ENCODE results near the gene GPR42. TPM values are rescaled to one million over a fixed set of nuclear protein-coding genes. Genes with fewer than 3 reads are reported as not detected.
"Not testable (repeated sequence)": the region's sequence is repeated elsewhere in the genome, so short reads cannot be mapped to it uniquely, and the experiment has no call there.

Gene GPR42
- total RNA-seq, 4 donors from 2014 or later, result not detected

DNA sequence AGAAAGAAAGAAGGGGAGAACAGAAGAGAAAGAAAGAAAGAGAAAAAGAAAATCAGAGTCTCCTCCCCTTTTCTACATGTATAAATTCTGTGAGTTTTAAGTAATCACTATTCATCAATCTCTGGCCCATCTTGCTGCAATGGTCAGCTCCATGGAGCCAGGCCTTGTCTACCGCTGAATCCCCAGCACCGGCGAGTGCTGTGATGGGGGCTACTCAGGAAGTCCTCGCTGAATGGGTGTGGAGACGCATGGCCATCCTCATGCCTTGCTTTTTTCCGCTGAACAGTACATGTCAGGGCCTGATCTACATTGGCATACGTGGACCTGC is 29.9 kb downstream of the GPR42 start:
- WGBS, result 81% methylated on average over 7 of the region's 7 CpGs
- H3K36me3 ChIP-seq, result no peaks in the 10 kb centered on the region

DNA sequence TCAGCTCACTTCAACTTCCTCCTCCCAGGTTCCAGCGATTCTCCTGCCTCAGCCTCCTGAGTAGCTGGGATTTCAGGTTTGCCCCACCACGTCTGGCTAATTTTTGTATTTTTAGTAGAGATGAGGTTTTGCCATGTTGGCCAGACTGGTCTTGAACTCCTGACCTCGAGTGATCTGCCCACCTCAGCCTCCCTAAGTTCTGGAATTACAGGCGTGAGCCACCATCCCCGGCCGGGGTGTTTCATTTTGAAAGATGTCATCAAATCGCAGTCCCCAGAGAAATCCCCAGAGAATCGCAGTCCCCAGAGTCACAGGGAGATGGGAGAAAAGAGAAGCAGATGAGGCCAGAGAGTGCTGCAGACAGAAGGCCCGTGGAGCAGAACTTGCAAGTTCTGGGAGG is 30.5 kb downstream of the GPR42 start:
- H3K36me3 ChIP-seq, H3K9me3 ChIP-seq, H3K27me3 ChIP-seq, H3K27ac ChIP-seq, H3K4me1 ChIP-seq, H3K4me3 ChIP-seq: not testable (repeated sequence)
- WGBS, result 87% methylated on average over 9 of the region's 9 CpGs
- DNase-seq (ENCODE audit: low spot score in 2 of 2), result peak in 1 of 2 donors; percentile 24

More for the DNA sequence above, 29.9 kb downstream of the GPR42 start:
- Histone ChIP-seq H3K4me1 (no peaks in the 10 kb centered on the region), H3K4me3 (no peak overlapping the region), H3K27ac (no peak overlapping the region), H3K27me3 (no peaks in the 10 kb centered on the region), H3K9me3 (no peaks in the 10 kb centered on the region)
- peak in 1 of 2 donors; percentile 50 for DNase-seq (ENCODE audit: low spot score in 2 of 2)
- no peak for TF ChIP-seq POLR2A (IDR thresholded peaks at IDR 0.05)

DNA sequence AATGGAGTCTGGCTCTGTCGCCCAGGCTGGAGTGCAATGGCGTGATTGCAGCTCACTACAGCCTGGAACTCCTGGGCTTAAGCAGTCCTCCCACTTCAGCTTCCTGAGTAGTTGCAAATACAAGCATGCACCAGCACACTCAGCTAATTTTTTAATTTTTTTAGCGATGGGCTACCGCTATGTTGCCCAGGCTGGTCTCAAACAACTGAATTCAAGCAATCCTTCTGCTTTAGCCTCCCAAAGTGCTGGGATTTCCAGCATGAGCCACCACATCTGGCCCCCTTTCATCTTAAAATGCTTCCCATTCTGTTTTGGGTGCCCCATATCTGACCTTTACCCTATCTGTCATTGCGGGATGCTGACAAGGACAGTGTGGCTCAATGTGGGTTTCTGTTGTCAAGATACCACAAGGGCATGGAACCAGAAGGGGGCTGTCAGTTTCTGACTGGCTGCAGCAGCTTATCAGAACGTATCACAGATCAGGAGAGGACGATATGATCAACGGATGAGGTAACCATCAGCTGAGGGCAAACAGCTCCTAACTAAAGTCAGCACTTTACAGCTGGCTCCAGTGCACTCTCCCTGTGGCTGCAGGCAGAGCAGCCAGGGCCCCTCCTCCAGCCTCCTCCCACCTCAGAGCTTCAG is 32.4 kb downstream of the GPR42 start:
- H3K27me3 ChIP-seq, result no peaks in the 10 kb centered on the region
- H3K36me3 ChIP-seq, result no peaks in the 10 kb centered on the region
- DNase-seq (ENCODE audit: low spot score in 2 of 2), result no peak
- 87% methylated on average over 8 of the region's 8 CpGs for WGBS
- H3K9me3 ChIP-seq, result no peaks in the 10 kb centered on the region
- no peak overlapping the region for H3K4me3 ChIP-seq
- no peak overlapping the region for H3K27ac ChIP-seq
- TF ChIP-seq EP300 (IDR thresholded peaks at IDR 0.05) (no peak), POLR2AphosphoS5 (IDR thresholded peaks at IDR 0.05) (no peak), POLR2A (IDR thresholded peaks at IDR 0.05) (no peak)
- TF ChIP-seq, protein P1, sequence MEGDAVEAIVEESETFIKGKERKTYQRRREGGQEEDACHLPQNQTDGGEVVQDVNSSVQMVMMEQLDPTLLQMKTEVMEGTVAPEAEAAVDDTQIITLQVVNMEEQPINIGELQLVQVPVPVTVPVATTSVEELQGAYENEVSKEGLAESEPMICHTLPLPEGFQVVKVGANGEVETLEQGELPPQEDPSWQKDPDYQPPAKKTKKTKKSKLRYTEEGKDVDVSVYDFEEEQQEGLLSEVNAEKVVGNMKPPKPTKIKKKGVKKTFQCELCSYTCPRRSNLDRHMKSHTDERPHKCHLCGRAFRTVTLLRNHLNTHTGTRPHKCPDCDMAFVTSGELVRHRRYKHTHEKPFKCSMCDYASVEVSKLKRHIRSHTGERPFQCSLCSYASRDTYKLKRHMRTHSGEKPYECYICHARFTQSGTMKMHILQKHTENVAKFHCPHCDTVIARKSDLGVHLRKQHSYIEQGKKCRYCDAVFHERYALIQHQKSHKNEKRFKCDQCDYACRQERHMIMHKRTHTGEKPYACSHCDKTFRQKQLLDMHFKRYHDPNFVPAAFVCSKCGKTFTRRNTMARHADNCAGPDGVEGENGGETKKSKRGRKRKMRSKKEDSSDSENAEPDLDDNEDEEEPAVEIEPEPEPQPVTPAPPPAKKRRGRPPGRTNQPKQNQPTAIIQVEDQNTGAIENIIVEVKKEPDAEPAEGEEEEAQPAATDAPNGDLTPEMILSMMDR (IDR thresholded peaks at IDR 0.05), result no peak
- H3K4me1 ChIP-seq, result no peaks in the 10 kb centered on the region

DNA sequence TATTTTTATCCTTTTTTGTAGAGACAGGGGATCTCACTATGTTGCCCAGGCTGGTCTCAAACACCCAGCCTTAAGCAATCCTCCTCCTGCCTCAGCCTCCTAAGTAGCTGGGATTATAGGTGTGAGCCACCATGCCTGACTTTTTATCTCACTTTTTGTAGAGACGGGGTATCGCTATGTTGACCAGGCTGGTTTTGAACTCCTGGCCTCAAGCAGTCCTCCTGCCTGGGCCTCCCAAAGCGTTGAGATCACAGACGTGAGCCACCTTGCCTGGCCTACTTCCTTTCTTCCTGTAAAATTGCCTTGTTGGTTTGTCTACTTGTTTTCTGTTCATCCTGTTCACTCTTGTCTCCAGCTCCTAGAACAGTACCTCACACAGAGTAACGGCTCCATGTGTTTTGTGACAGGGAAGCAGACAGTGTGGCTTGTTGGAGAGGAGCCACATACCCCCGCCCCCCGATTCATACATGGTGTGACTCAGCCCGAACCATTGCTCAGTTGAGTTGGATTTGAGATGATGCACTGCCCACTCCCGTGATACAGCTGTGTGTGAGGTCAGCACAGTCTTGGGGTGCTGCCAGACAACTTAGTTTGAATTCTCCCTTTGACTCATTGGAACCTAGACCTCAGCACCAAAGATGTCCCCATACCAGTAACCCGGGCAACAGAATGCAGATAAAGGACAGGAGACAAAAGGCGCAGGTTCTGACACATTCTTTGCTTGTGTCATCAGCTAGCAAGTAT is 34.2 kb downstream of the GPR42 start:
- no peaks in the 10 kb centered on the region for H3K36me3 ChIP-seq
- no peaks in the 10 kb centered on the region for H3K4me1 ChIP-seq
- no peak overlapping the region for H3K4me3 ChIP-seq
- TF ChIP-seq POLR2AphosphoS5 (IDR thresholded peaks at IDR 0.05) (no peak), EP300 (IDR thresholded peaks at IDR 0.05) (no peak)
- DNase-seq (ENCODE audit: low spot score in 2 of 2), result no peak
- H3K27me3 ChIP-seq, result no peaks in the 10 kb centered on the region
- WGBS, result 42% methylated on average over 11 of the region's 11 CpGs
- no peaks in the 10 kb centered on the region for H3K9me3 ChIP-seq
- no peak overlapping the region for H3K27ac ChIP-seq

DNA sequence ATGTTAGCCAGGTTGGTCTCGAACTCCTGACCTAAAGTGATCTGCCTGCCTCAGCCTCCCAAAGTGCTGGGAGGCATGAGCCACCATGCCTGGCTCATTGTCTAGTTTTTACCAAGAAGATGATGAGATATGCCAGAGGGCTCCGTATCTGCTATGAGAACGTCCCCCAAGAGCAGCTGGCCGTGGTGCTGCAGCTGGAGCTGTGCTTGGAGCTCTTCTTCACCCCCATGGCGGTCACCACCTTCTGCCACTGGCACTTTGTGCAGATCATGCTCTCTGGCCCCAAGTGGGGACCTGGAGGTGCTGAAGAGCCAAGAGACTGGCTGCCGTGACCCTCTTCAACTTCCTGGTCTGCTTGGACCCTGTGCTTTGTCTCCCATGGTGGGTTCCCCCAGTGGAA is 36.8 kb downstream of the GPR42 start:
- Histone ChIP-seq H3K4me3 (no peak overlapping the region), H3K27ac (no peak overlapping the region), H3K27me3 (peaks cover 6% of the 10 kb centered on the region), H3K9me3 (no peaks in the 10 kb centered on the region), H3K4me1 (no peaks in the 10 kb centered on the region), H3K36me3 (no peaks in the 10 kb centered on the region)
- TF ChIP-seq EP300 (IDR thresholded peaks at IDR 0.05), result no peak
- TF ChIP-seq POLR2AphosphoS5 (IDR thresholded peaks at IDR 0.05), result no peak
- TF ChIP-seq, protein P1 (IDR thresholded peaks at IDR 0.05), result no peak
- no peak for TF ChIP-seq POLR2A (IDR thresholded peaks at IDR 0.05)
- 78% methylated on average over 6 of the region's 6 CpGs for WGBS
- DNase-seq (ENCODE audit: low spot score in 2 of 2), result peak in 1 of 2 donors; percentile 56

DNA sequence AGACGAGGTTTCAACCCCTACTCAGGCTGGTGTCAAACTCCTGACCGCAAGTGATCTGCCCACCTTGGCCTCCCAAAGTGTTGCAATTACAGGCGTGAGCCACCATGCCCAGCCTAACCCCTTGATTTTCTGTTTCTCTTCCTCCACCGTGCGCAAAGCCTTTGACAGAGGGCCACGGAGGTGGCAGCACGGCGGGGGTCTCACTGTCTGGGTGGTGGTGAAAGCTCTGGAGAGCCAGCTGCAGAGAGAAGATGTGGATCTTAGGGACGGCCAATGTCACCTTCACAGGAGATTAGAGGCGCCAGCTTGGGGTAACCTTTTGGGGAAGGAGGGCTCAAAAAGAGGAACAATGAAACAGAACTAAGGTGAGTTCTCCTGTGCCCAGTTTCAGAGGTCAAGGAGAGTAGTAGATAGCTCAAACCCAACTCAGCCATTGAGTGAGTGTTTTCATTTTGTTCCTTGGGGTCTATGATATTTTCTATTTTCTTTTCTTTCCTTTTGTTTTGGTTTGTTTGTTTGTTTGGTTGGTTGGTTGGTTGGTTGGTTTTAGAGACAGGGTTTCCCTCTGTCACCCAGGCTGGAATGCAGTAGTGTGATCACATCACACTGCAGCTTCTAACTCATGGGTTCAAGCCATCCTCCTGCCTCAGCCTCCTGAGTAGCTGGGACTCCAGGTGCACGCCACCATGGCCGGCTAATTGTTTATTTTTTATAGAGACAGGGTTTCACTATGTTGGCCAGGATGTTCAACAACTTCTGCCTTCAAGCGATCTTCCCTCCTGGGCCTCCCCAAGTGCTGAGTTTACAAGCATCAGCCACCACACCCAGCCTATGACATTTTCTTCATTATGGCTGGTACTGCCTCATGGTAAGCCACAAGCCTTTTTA is 37.7 kb downstream of the GPR42 start:
- no peaks in the 10 kb centered on the region for H3K36me3 ChIP-seq
- no peaks in the 10 kb centered on the region for H3K9me3 ChIP-seq
- H3K27ac ChIP-seq, result no peak overlapping the region
- DNase-seq (ENCODE audit: low spot score in 2 of 2), result peak in 1 of 2 donors; percentile 41
- peaks cover 7% of the 10 kb centered on the region for H3K27me3 ChIP-seq
- TF ChIP-seq POLR2A (IDR thresholded peaks at IDR 0.05), result no peak
- TF ChIP-seq, protein P1 (IDR thresholded peaks at IDR 0.05), result no peak
- no peak for TF ChIP-seq EP300 (IDR thresholded peaks at IDR 0.05)
- TF ChIP-seq POLR2AphosphoS5 (IDR thresholded peaks at IDR 0.05), result no peak
- 88% methylated on average over 13 of the region's 13 CpGs for WGBS
- no peaks in the 10 kb centered on the region for H3K4me1 ChIP-seq
- H3K4me3 ChIP-seq, result no peak overlapping the region

Measured in suprapubic skin (tissue), 4 donors.